Psoas muscle (tissue), 8 donors: ENCODE data around the gene TLK1. TPM values are rescaled to one million over a fixed set of nuclear protein-coding genes. Genes with fewer than 3 reads are reported as not detected.

Source experiments
- ATAC-seq, 4 donors: fragments of 200-7000 bp; cut with Tn5 transposase; one replicate each; pipeline ENCODE4 v1.9.1; 2020; ENCODE audit warnings: moderate library complexity in 3 of 4, mild to moderate bottlenecking in 2 of 4
- DNase-seq, 2 donors: peaks; one replicate each; pipeline ENCODE4 v3.0.0-alpha.2; 2020
- H3K27ac ChIP-seq: fragments of 200-600 bp; one replicate; pipeline ENCODE4 v1.8.0; 2022
- H3K27me3 ChIP-seq, 3 donors: fragments of 200-600 bp in 1 of 3; one replicate each; pipeline versions ENCODE4 v1.6.1 to v1.8.0; 2013 to 2022; ENCODE audit warnings: low read length in 2 of 3, mild to moderate bottlenecking in 2 of 3, moderate library complexity in 1 of 3; ENCODE audit not compliant: insufficient read depth in 3 of 3
- H3K36me3 ChIP-seq, 2 donors: fragments of 200-600 bp in 1 of 2; one replicate each; pipeline versions ENCODE4 v1.6.1 to v1.8.0; 2013 to 2022; ENCODE audit warnings: low read depth in 1 of 2, mild to moderate bottlenecking in 1 of 2, moderate library complexity in 1 of 2; ENCODE audit not compliant: insufficient read depth in 1 of 2
- H3K4me1 ChIP-seq: fragments of 200-600 bp; one replicate; pipeline ENCODE4 v1.8.0; 2022
- H3K4me3 ChIP-seq: fragments of 200-600 bp; one replicate; pipeline ENCODE4 v1.8.0; 2022; ENCODE audit warnings: mild to moderate bottlenecking
- H3K9me3 ChIP-seq: fragments of 200-600 bp; one replicate; pipeline ENCODE4 v1.8.0; 2022
- CTCF ChIP-seq: fragments of 200-600 bp; IDR thresholded peaks from one replicate; pipeline ENCODE4 v1.8.0; 2022; ENCODE audit warnings: antibody characterized with exemption
- WGBS, 3 donors: extraction: QIAGEN DNeasy Blood & Tissue Kit; methylation state at CpG; one replicate each; pipeline versions ENCODE4 v1.1.6 to v1.1.7; 2013; 5-methylcytosine and 5-hydroxymethylcytosine counted together
- intact Hi-C, 2 donors: fragments of 100-400 bp; cut with DNase I; formaldehyde crosslinking; loops; one replicate each; pipeline versions ENCODE4 v1.11.0 to v1.14.2; 2022
- polyA plus RNA-seq, 3 donors: library from polyadenylated mRNA; stranded (reverse); fragments of 200-250 nt; gene quantifications; one replicate each; pipeline ENCODE4 v1.2.3, GENCODE V29; 2013
- total RNA-seq, 4 donors: library from RNA; stranded (reverse); fragmentation: NEBNext Ultra II Directional in 2 of 4; extraction: Animal tissue kit (Norgen Biotek cat#: 25700) in 2 of 4; gene quantifications; one replicate each; pipeline versions ENCODE4 v1.2.1 to v1.2.4, GENCODE V29; 2021 to 2023
- donor health status: healthy with polysubstance abuse.
- donor health status: DM: no; HTN: no; CAD: no; lungs with moderate emphysema.
- donor health status: Bipolar disorder and iron deficiency.
- donor health status: healthy.
- donor health status: DM: yes; HTN: yes; CAD: no.
- donor health status: DM: no; HTN: no; CAD: no.
- donor health status: DM: no; HTN: no; CAD: no.
- donor health status: DM: yes; HTN: yes; CAD: no.

The TLK1 gene
- total and polyA plus RNA-seq, 7 donors: 4.4 to 22.2 (median 17.5) TPM

- WGBS, 3 donors: 81 to 86% (median 83%) methylated on average over 4 of the region's 4 CpGs
- H3K27ac ChIP-seq: no peak overlapping the region
- intact Hi-C loops: no loop called here
- no peak for ATAC-seq
- no peaks in the 10 kb centered on the region for H3K36me3 ChIP-seq
- TF ChIP-seq CTCF: no peak
- peaks cover 23% of the 10 kb centered on the region for H3K4me1 ChIP-seq
- DNase-seq: no peak
- H3K9me3 ChIP-seq: no peaks in the 10 kb centered on the region
- no peaks in the 10 kb centered on the region for H3K27me3 ChIP-seq
- H3K4me3 ChIP-seq: no peak overlapping the region
Measured at GRCh38 chr2:171136024-171136423, 24.7 kb downstream of the TLK1 start.

DNA sequence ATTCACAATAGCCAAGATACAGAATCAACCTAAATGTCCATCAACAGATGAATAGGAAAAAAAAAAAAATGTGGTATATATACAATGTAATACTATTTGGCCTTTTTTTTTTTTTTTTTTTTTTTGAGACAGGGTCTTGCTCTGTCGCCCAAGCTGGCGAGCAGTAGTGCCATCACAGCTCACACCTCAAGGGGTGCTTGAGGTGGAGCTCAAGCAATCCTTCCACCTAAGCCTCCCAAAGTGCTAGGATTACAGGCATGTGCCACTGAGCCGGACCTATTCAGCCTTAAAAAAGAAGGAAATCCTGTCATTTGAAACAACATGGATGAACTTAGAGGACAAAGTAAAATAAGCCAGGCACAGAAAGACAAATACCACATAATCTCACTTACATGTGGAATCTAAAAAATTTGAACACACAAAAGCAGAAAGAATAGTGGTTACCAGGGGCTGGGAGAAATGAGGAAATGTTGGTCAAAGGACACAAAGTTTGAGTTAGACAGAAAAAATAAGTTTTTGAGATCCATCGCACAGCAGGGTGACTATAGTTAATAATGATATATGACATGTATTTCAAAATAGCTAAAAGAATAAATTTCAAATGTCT lies 26.0 kb downstream of the TLK1 start:
- H3K27me3 ChIP-seq: no peaks in the 10 kb centered on the region
- H3K9me3 ChIP-seq: no peaks in the 10 kb centered on the region
- 87 to 91% (median 88%) methylated on average over 3 to 4 of the region's 4 CpGs for WGBS, 3 donors
- no peak for DNase-seq
- no peak for ATAC-seq
- intact Hi-C loops: no loop called here
- H3K4me1 ChIP-seq: peaks cover 17% of the 10 kb centered on the region
- no peak overlapping the region for H3K27ac ChIP-seq
- H3K4me3 ChIP-seq: no peak overlapping the region
- TF ChIP-seq CTCF: no peak
- H3K36me3 ChIP-seq: no peaks in the 10 kb centered on the region

- 87 to 95% (median 90%) methylated on average over 5 of the region's 5 CpGs for WGBS, 3 donors
- TF ChIP-seq CTCF: no peak
- no peak for DNase-seq
- H3K4me1 ChIP-seq: peaks cover 3% of the 10 kb centered on the region
- H3K27me3 ChIP-seq: no peaks in the 10 kb centered on the region
- intact Hi-C loops: no loop called here
- no peak for ATAC-seq
- H3K4me3 ChIP-seq: no peak overlapping the region
- H3K36me3 ChIP-seq: no peaks in the 10 kb centered on the region
- H3K27ac ChIP-seq: no peak overlapping the region
- H3K9me3 ChIP-seq: no peaks in the 10 kb centered on the region
Measured at GRCh38 chr2:171132086-171132485, 28.6 kb downstream of the TLK1 start.

- DNase-seq: no peak
- Histone ChIP-seq H3K27me3 (no peaks in the 10 kb centered on the region), H3K4me1 (peaks cover 12% of the 10 kb centered on the region), H3K36me3 (no peaks in the 10 kb centered on the region), H3K9me3 (no peaks in the 10 kb centered on the region), H3K27ac (no peak overlapping the region), H3K4me3 (no peak overlapping the region)
- TF ChIP-seq CTCF: no peak
- intact Hi-C loops: no loop called here
- 71 to 84% (median 75%) methylated on average over 1 of the region's 1 CpG for WGBS, 3 donors
- ATAC-seq: no peak
Measured at GRCh38 chr2:171128461-171128860, 32.2 kb downstream of the TLK1 start.

DNA sequence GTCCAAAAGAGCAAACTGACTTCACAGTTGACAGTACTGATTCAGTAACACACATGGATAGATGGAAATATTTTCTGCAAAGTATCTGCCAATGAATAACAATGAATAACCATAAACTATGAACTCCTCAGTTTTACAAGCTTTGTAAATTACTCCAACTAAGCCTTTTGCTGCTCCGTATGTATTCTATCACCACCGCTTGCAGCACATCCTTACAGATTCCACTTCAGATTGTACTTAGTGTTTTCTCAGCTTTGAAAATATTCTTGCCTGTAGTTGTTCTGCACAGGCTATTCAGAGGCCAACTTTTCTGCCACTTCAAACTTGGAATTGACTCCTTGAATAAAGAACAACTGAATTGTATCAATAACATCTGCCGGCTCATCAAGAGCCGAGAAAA lies 36.2 kb downstream of the TLK1 start:
- intact Hi-C loops: no loop called here
- TF ChIP-seq CTCF: no peak
- Histone ChIP-seq H3K4me3 (no peak overlapping the region), H3K27ac (no peak overlapping the region), H3K4me1 (peaks cover 9% of the 10 kb centered on the region), H3K9me3 (no peaks in the 10 kb centered on the region), H3K36me3 (no peaks in the 10 kb centered on the region), H3K27me3 (no peaks in the 10 kb centered on the region)
- DNase-seq (no peak), ATAC-seq (no peak)
- 53 to 64% (median 60%) methylated on average over 4 of the region's 4 CpGs for WGBS, 3 donors
